ENCODE data around the gene TEX53.
A peak's percentile ranks its signal among the peaks of the same experiment; 100 is the strongest.

The TEX53 gene

GRCh38 chr9:114694146-114694545, 36.5 kb upstream of the TEX53 start:
- TF ChIP-seq CTCF (conservative IDR thresholded peaks at IDR 0.05; ENCODE audit: low read depth, low read length) = no peak
- H3K4me3 ChIP-seq (ENCODE audit: low read depth, low read length) = no peak overlapping the region
- DNase-seq (ENCODE audit: low read depth) = no peak

- H3K4me3 ChIP-seq (ENCODE audit: low read depth, low read length) = no peak overlapping the region
- no peak for DNase-seq (ENCODE audit: low read depth)
- no peak for TF ChIP-seq CTCF (conservative IDR thresholded peaks at IDR 0.05; ENCODE audit: low read depth, low read length)
These were observed 35.7 kb upstream of the TEX53 start for GRCh38 chr9:114693248-114693855.

GRCh38 chr9:114691956-114692295, 34.3 kb upstream of the TEX53 start:
- no peak for DNase-seq (ENCODE audit: low read depth)
- no peak for TF ChIP-seq CTCF (conservative IDR thresholded peaks at IDR 0.05; ENCODE audit: low read depth, low read length)
- H3K4me3 ChIP-seq (ENCODE audit: low read depth, low read length) = no peak overlapping the region

GRCh38 chr9:114691046-114691955, 33.7 kb upstream of the TEX53 start:
- H3K4me3 ChIP-seq (ENCODE audit: low read depth, low read length) = no peak overlapping the region
- DNase-seq (ENCODE audit: low read depth) = peak; percentile 86

GRCh38 chr9:114690308-114690707, 32.7 kb upstream of the TEX53 start:
- no peak overlapping the region for H3K4me3 ChIP-seq (ENCODE audit: low read depth, low read length)
- no peak for DNase-seq (ENCODE audit: low read depth)
- no peak for TF ChIP-seq CTCF (conservative IDR thresholded peaks at IDR 0.05; ENCODE audit: low read depth, low read length)

More at GRCh38 chr9:114691046-114691955, 33.7 kb upstream of the TEX53 start:
- TF ChIP-seq CTCF (conservative IDR thresholded peaks at IDR 0.05; ENCODE audit: low read depth, low read length) = no peak

- DNase-seq (ENCODE audit: low read depth) = no peak
- no peak overlapping the region for H3K4me3 ChIP-seq (ENCODE audit: low read depth, low read length)
- no peak for TF ChIP-seq CTCF (conservative IDR thresholded peaks at IDR 0.05; ENCODE audit: low read depth, low read length)
These were observed 32.2 kb upstream of the TEX53 start for GRCh38 chr9:114689813-114690212.

Data from choroid plexus epithelial cell (primary cell).